Ascending aorta (tissue), 2 donors: ENCODE data around the gene LMNB1. TPM values are rescaled to one million over a fixed set of nuclear protein-coding genes. Genes with fewer than 3 reads are reported as not detected.

Source experiments
- DNase-seq, 2 donors: peaks; one replicate each; pipeline ENCODE4 v3.0.0-alpha.2; 2019; ENCODE audit warnings: low spot score in 2 of 2
- H3K27ac ChIP-seq, 2 donors: fragments of 200-600 bp; sonication (generic); one replicate each; pipeline ENCODE4 v1.5.1; 2016 to 2017; ENCODE audit warnings: mild to moderate bottlenecking in 1 of 2
- H3K27me3 ChIP-seq: fragments of 200-600 bp; sonication (generic); one replicate; pipeline ENCODE4 v1.5.1; 2017
- H3K36me3 ChIP-seq, 2 donors: fragments of 200-600 bp; sonication (generic); one replicate each; pipeline ENCODE4 v1.5.1; 2016
- H3K4me1 ChIP-seq, 2 donors: fragments of 200-600 bp; sonication (generic); one replicate each; pipeline ENCODE4 v1.5.1; 2016 to 2017; ENCODE audit warnings: mild to moderate bottlenecking in 1 of 2
- H3K4me3 ChIP-seq, 2 donors: fragments of 200-600 bp; sonication (generic); one replicate each; pipeline ENCODE4 v1.5.1; 2016 to 2017; ENCODE audit warnings: mild to moderate bottlenecking in 1 of 2
- H3K9me3 ChIP-seq, 2 donors: fragments of 200-600 bp; sonication (generic); one replicate each; pipeline ENCODE4 v1.5.1; 2016
- intact Hi-C: fragments of 100-400 bp; cut with DNase I; formaldehyde crosslinking; loops from one replicate; pipeline ENCODE4 v1.15.1; 2023
- total RNA-seq: library from RNA; depleted of rRNA; stranded (reverse); fragments of >200 nt; gene quantifications from one replicate; pipeline ENCODE4 v1.1.0, GENCODE V29; 2016
- TF ChIP-seq, protein P1 (sequence below), 3 experiments: fragments of 200-600 bp in 2 of 3; fragments of 450-650 bp in 1 of 3; sonication (generic) in 2 of 3; IDR thresholded peaks; one replicate each; pipeline ENCODE4 v1.5.1; 2016 to 2019; ENCODE audit warnings: antibody characterized with exemption in 3 of 3, mild to moderate bottlenecking in 1 of 3, moderate library complexity in 1 of 3

Gene LMNB1
- total RNA-seq, 1 donor from 2014 or later: 1.3 TPM

DNA sequence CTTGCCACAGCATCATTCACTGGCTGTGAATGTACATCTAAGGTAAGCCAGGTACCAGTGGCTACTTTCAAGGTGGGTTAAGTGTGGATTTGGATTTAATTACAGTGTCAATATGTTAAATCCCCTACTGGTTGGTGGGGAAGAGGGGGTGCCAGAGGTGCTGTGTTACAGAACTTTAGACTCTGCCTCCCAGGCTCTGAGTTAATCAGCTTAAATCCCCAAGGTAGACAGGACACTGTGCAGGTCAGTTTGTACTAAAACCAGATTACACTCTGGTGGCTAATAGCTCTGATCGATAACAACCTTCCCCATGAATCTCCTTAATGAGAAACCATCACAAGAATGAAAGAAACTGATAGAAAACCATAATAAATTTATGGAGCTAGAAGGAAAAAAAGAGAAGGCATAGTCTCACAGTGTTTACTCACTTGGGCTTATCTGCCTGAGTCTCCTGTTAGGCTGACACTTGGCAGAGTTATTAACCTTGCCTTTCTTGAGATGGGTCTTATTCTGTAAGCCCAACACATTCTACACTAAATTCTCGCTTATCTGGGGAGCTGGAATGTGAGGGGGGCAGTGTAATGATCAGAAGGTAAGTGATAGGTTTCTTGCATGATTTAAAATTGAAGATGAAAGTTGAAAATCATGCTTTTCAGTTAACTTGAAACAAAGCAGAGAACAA, 106.8 kb downstream of the LMNB1 start:
- H3K36me3 ChIP-seq: no peaks in the 10 kb centered on the region
- no peaks in the 10 kb centered on the region for H3K4me1 ChIP-seq
- TF ChIP-seq, protein P1, sequence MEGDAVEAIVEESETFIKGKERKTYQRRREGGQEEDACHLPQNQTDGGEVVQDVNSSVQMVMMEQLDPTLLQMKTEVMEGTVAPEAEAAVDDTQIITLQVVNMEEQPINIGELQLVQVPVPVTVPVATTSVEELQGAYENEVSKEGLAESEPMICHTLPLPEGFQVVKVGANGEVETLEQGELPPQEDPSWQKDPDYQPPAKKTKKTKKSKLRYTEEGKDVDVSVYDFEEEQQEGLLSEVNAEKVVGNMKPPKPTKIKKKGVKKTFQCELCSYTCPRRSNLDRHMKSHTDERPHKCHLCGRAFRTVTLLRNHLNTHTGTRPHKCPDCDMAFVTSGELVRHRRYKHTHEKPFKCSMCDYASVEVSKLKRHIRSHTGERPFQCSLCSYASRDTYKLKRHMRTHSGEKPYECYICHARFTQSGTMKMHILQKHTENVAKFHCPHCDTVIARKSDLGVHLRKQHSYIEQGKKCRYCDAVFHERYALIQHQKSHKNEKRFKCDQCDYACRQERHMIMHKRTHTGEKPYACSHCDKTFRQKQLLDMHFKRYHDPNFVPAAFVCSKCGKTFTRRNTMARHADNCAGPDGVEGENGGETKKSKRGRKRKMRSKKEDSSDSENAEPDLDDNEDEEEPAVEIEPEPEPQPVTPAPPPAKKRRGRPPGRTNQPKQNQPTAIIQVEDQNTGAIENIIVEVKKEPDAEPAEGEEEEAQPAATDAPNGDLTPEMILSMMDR (IDR thresholded peaks at IDR 0.05): no peak
- H3K27ac ChIP-seq: no peak overlapping the region
- no peak for DNase-seq
- no peaks in the 10 kb centered on the region for H3K9me3 ChIP-seq
- H3K4me3 ChIP-seq: no peak overlapping the region
- no peaks in the 10 kb centered on the region for H3K27me3 ChIP-seq
- intact Hi-C loops: no loop called here

DNA sequence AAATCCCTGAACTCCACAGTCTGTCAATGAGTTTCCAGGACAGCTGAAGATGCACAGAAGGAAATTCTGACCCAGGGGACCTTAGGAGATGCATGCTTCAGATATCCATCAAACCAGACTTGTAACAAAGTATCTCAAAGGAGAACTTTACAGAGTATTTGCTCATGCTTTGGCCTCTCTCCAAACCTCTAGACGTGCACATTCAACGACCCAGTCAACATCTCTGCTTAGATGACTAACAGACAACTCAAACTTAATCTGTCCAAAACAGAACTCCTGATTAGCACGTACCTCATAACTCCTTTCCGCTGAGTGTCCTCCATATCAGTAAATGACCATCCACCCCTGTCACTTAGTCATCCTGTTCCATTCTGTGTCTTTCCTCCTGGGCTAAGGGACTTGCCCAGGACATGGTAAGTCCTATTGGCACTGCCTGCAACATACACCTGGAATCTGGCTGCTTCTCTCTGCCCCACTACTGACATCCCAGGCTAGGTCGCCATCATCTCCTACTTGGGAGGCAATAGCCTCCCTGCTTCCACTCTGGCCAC, 107.4 kb downstream of the LMNB1 start:
- Histone ChIP-seq H3K27ac (no peak overlapping the region), H3K36me3 (no peaks in the 10 kb centered on the region), H3K9me3 (no peaks in the 10 kb centered on the region), H3K4me3 (no peak overlapping the region), H3K27me3 (no peaks in the 10 kb centered on the region), H3K4me1 (no peaks in the 10 kb centered on the region)
- TF ChIP-seq, protein P1 (IDR thresholded peaks at IDR 0.05): no peak
- DNase-seq: no peak
- intact Hi-C loops: no loop called here

Other genes starting within 250 kb of the LMNB1 start
- 1.4 TPM for gene ALDH7A1, start 181.9 kb upstream of the LMNB1 start, total RNA-seq
- gene PHAX, start 176.2 kb upstream of the LMNB1 start, total RNA-seq: 19.3 TPM